ENCODE measurements around the gene PSTPIP1. TPM values are rescaled to one million over a fixed set of nuclear protein-coding genes. Genes with fewer than 3 reads are reported as not detected.
A peak's percentile ranks its signal among the peaks of the same experiment; 100 is the strongest.

Gene PSTPIP1
- total RNA-seq, 4 donors from 2014 or later: 7.7 to 11.8 (median 8.1) TPM

DNA sequence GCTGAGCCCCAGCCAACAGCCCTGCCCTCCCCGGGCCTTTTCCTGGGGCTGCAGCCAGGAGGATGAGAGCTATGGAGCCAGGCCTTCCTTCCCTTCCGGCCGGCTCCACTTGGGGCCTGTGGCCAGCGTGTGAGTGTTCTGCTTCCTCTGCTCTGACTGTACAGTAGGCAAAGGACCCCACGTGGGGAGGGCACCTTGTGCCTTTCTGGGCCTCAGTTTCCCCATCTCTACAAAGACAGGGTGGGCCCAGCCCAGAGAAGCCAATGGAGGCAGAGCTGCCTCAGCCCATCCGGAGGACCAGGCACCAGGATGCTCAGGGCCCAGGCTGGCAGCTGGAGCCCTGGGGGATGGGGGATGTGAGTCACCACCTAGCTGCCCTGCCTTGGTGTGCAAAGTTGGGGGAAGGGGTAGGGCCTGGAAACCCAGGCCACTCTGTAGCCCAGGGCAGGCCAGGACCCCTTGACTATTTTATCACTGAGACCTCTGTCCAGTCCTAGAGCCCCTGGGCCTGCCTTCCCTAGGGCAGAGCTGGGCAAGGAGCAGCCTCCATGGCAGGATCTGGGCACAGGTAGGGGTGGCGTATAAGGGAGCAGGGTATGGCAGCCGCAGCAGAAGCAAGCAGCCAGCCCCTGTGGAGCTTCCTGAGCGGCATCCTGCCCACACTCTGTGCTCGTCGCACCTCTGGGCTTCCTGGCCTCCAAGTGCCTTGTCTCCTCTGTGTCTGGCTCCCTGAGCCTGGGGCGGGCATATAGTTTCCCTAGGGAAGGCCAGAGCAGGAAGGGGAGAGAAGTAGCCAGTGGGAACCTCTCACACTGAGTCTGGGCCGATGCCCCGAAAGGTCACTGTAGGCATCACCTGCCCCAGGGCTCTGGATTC is 1.8 kb downstream of the PSTPIP1 start:
- WGBS: 84% methylated on average over 6 of the region's 14 CpGs
- H3K4me1 ChIP-seq: peaks cover 16 to 44% (median 31%) of the 10 kb centered on the region in 4 donors
- H3K27ac ChIP-seq (replicated peaks in 1 of 4): peak overlapping the region; percentile 40 to 70 (median 67)
- no peaks in the 10 kb centered on the region for H3K9me3 ChIP-seq
- no peaks in the 10 kb centered on the region for H3K36me3 ChIP-seq
- H3K27me3 ChIP-seq: no peaks in the 10 kb centered on the region
- intact Hi-C loops (cut with DNase I): no loop called here
- DNase-seq (ENCODE audit: extremely low spot score): no peak
- TF ChIP-seq POLR2AphosphoS5 (IDR thresholded peaks at IDR 0.05): peak in 1 of 2 donors; percentile 29
- no peak for TF ChIP-seq POLR2A (IDR thresholded peaks at IDR 0.05; ENCODE audit: low read depth)
- peak overlapping the region; percentile 23 to 51 (median 30) for H3K4me3 ChIP-seq

DNA sequence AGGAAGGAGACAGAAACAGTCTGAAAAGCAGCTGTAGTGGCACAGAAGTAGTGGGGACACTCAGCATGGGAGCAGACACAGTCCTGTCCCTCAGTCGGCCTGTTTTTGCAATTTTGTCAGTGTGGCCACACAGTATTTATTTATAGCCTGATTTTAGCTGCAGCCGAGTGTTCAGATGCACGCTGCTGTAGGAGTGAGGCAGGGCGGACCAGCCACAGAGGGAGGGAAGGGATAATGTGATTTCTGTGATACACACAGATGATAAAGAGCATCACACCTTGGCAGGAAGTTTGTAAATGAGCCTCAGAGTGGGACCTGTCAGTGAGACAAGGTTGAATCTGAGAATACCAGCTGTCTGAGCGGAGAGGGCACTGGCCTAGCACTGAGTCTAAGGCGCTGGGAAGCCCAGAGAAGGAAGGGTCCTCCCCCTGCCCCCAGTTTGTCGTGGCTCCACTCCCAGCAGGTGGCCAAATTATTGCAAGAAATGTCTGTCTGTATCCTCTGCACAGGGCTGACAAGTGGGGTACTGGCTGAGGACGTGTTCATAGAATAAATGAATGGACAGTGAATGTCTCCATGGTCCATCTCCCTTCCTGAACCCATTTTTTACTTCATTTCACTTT is 3.8 kb downstream of the PSTPIP1 start:
- Histone ChIP-seq H3K36me3 (no peaks in the 10 kb centered on the region), H3K9me3 (no peaks in the 10 kb centered on the region), H3K27ac (replicated peaks in 1 of 4) (no peak overlapping the region), H3K27me3 (no peaks in the 10 kb centered on the region), H3K4me1 (peaks cover 16 to 36% (median 31%) of the 10 kb centered on the region in 4 donors), H3K4me3 (no peak overlapping the region)
- no peak for TF ChIP-seq POLR2A (IDR thresholded peaks at IDR 0.05; ENCODE audit: low read depth)
- TF ChIP-seq, protein P1, sequence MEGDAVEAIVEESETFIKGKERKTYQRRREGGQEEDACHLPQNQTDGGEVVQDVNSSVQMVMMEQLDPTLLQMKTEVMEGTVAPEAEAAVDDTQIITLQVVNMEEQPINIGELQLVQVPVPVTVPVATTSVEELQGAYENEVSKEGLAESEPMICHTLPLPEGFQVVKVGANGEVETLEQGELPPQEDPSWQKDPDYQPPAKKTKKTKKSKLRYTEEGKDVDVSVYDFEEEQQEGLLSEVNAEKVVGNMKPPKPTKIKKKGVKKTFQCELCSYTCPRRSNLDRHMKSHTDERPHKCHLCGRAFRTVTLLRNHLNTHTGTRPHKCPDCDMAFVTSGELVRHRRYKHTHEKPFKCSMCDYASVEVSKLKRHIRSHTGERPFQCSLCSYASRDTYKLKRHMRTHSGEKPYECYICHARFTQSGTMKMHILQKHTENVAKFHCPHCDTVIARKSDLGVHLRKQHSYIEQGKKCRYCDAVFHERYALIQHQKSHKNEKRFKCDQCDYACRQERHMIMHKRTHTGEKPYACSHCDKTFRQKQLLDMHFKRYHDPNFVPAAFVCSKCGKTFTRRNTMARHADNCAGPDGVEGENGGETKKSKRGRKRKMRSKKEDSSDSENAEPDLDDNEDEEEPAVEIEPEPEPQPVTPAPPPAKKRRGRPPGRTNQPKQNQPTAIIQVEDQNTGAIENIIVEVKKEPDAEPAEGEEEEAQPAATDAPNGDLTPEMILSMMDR (IDR thresholded peaks at IDR 0.05): no peak
- no peak for TF ChIP-seq POLR2AphosphoS5 (IDR thresholded peaks at IDR 0.05)
- no peak for TF ChIP-seq EP300 (IDR thresholded peaks at IDR 0.05)
- no peak for DNase-seq (ENCODE audit: extremely low spot score)
- intact Hi-C loops (cut with DNase I): no loop called here
- 82% methylated on average over 8 of the region's 8 CpGs for WGBS

DNA sequence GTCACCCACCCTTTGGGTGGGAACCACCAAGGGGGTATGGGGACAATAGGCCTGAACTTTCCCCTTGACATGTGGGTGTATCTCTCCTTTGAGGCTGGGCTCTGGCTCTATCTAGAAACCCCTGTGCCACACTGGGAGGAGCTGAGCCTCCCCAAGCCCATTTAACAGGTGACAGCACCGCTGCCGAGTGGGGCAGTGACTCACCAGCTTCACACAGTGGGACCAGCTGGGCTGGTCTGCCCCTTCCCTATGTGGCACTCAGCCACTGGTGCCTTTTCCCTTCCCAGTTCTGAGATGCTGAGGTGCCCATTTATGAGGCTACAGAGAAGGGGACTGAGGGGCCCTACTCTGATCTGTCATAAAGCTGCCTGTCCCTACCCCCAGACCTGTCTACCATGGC is 5.1 kb downstream of the PSTPIP1 start:
- H3K9me3 ChIP-seq: no peaks in the 10 kb centered on the region
- H3K27me3 ChIP-seq: no peaks in the 10 kb centered on the region
- no peaks in the 10 kb centered on the region for H3K36me3 ChIP-seq
- no peak overlapping the region for H3K4me3 ChIP-seq
- WGBS: no CpG with 5 or more reads among the region's 2 CpGs
- TF ChIP-seq POLR2A (IDR thresholded peaks at IDR 0.05; ENCODE audit: low read depth): no peak
- TF ChIP-seq POLR2AphosphoS5 (IDR thresholded peaks at IDR 0.05): no peak
- no peak for TF ChIP-seq EP300 (IDR thresholded peaks at IDR 0.05)
- TF ChIP-seq, protein P1 (IDR thresholded peaks at IDR 0.05): no peak
- DNase-seq (ENCODE audit: extremely low spot score): no peak
- H3K27ac ChIP-seq (replicated peaks in 1 of 4): no peak overlapping the region
- intact Hi-C loops (cut with DNase I): no loop called here
- H3K4me1 ChIP-seq: peaks cover 16 to 31% (median 25%) of the 10 kb centered on the region in 4 donors

DNA sequence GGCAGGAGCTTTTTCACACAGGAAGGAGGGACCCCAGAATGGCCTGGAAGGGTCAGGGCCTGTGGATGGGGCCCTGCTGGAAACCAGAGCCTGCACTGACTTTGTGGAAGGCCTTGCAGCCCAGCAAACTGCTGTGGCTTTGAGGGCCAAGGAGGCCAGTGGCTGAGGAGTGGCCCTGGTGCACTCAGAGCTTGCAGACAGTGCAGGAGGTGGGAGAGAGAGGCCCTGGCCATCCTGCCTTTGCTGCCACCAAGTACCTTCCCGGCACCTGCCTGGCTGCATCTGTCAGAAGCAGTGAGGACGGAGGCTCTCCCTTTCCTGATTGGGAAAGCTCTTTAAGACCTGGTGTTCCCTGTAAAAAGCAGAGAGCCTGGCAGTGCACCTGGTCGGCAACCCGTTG is 6.4 kb downstream of the PSTPIP1 start:
- no peak for DNase-seq (ENCODE audit: extremely low spot score)
- Histone ChIP-seq H3K27ac (replicated peaks in 1 of 4) (no peak overlapping the region), H3K36me3 (no peaks in the 10 kb centered on the region), H3K27me3 (no peaks in the 10 kb centered on the region), H3K9me3 (no peaks in the 10 kb centered on the region), H3K4me3 (no peak overlapping the region), H3K4me1 (peaks cover 8 to 17% (median 11%) of the 10 kb centered on the region in 4 donors)
- whole genome bisulfite sequencing: 89% methylated on average over 4 of the region's 4 CpGs
- intact Hi-C loops (cut with DNase I): no loop called here
- TF ChIP-seq POLR2A (IDR thresholded peaks at IDR 0.05; ENCODE audit: low read depth) (no peak), POLR2AphosphoS5 (IDR thresholded peaks at IDR 0.05) (no peak)

DNA sequence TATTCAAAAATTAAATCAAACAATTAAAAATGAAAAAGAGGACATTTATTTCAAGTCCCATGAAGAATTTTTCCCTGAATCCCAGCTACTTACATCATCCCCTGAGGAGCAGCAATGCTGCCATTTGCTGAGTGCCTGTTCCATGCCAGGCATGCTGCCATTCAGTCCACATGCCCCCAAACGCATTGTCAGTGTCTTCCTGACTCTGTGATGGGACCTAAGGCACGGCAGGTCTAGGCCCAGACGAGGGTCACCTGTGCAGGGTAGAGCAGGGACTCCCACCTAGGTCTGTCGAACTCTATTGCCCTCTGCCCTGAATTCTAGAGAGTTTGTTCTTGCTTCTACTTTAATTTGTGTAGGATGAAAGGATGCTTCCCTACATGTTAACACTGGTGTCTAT is 7.0 kb downstream of the PSTPIP1 start:
- no peak for DNase-seq (ENCODE audit: extremely low spot score)
- intact Hi-C loops (cut with DNase I): no loop called here
- no peaks in the 10 kb centered on the region for H3K9me3 ChIP-seq
- TF ChIP-seq, protein P1 (IDR thresholded peaks at IDR 0.05): no peak
- TF ChIP-seq POLR2A (IDR thresholded peaks at IDR 0.05; ENCODE audit: low read depth): no peak
- TF ChIP-seq POLR2AphosphoS5 (IDR thresholded peaks at IDR 0.05): no peak
- TF ChIP-seq EP300 (IDR thresholded peaks at IDR 0.05): no peak
- H3K4me3 ChIP-seq: no peak overlapping the region
- H3K4me1 ChIP-seq: peaks cover 2 to 11% (median 5%) of the 10 kb centered on the region in 4 donors
- no peaks in the 10 kb centered on the region for H3K36me3 ChIP-seq
- no peaks in the 10 kb centered on the region for H3K27me3 ChIP-seq
- 83% methylated on average over 4 of the region's 4 CpGs for WGBS
- no peak overlapping the region for H3K27ac ChIP-seq (replicated peaks in 1 of 4)
